Bronchial epithelial cell (primary cell): Measurements from ENCODE around the gene OR5M8. TPM values are rescaled to one million over a fixed set of nuclear protein-coding genes. Genes with fewer than 3 reads are reported as not detected.

Experiments used
- DNase-seq: peaks from one replicate; pipeline ENCODE4 v3.0.0-alpha.2; 2010; ENCODE audit warnings: low read depth
- FAIRE-seq: peaks from 2 replicates; lab custom pipeline; 2011; peaks lifted over from hg19 to GRCh38; lab: Jason Lieb, UNC
- H3K27me3 ChIP-seq: 2 replicates; pipeline ENCODE4 v1.5.1; 2011; ENCODE audit warnings: low read length; ENCODE audit not compliant: control insufficient read depth, insufficient read depth
- H3K36me3 ChIP-seq: 2 replicates; pipeline ENCODE4 v1.5.1; 2011; ENCODE audit warnings: low read length; ENCODE audit not compliant: control insufficient read depth, insufficient read depth
- H3K4me3 ChIP-seq: 2 replicates; pipeline ENCODE4 v1.5.1; 2011; ENCODE audit warnings: mild to moderate bottlenecking, low read depth, low read length, control low read depth
- total RNA-seq: library from RNA; depleted of rRNA; stranded (reverse); fragments of >200 nt; gene quantifications from 2 replicates; pipeline ENCODE4 v1.2.1, GENCODE V29; 2014
- TF ChIP-seq, protein P1 (sequence below): IDR thresholded peaks from 2 replicates; pipeline ENCODE4 v1.5.1; 2011; ENCODE audit warnings: mild to moderate bottlenecking, moderate library complexity, low read length, control low read depth, inconsistent platforms; ENCODE audit not compliant: insufficient read depth, severe bottlenecking

OR5M8 gene
- total RNA-seq, 1 donor from 2014 or later: not detected

DNA sequence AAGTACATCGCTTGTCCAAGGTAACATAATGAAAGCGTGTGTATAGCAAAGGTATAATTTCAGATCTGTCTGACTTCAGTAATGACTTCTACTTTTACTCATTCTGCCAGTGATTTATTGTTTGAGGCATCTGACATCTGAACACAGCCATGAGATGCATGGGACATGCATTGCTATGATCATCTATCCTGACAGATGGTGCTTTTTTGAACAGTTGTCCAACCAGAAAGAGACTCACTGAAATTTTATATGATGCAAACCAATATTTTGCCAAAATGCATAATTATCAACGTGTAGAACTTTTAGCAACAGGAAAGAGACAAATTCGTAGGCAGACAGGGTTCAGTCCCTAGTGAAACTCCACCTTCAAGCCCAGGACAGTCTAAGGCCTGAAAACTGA lies 37.6 kb downstream of the OR5M8 start:
- TF ChIP-seq, protein P1, sequence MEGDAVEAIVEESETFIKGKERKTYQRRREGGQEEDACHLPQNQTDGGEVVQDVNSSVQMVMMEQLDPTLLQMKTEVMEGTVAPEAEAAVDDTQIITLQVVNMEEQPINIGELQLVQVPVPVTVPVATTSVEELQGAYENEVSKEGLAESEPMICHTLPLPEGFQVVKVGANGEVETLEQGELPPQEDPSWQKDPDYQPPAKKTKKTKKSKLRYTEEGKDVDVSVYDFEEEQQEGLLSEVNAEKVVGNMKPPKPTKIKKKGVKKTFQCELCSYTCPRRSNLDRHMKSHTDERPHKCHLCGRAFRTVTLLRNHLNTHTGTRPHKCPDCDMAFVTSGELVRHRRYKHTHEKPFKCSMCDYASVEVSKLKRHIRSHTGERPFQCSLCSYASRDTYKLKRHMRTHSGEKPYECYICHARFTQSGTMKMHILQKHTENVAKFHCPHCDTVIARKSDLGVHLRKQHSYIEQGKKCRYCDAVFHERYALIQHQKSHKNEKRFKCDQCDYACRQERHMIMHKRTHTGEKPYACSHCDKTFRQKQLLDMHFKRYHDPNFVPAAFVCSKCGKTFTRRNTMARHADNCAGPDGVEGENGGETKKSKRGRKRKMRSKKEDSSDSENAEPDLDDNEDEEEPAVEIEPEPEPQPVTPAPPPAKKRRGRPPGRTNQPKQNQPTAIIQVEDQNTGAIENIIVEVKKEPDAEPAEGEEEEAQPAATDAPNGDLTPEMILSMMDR: no peak
- H3K4me3 ChIP-seq: no peak overlapping the region
- no peaks in the 10 kb centered on the region for H3K36me3 ChIP-seq
- FAIRE-seq (no peak), DNase-seq (no peak)
- no peaks in the 10 kb centered on the region for H3K27me3 ChIP-seq

Other genes starting within 250 kb of the OR5M8 start
- gene OR5T3, start 239.1 kb downstream of the OR5M8 start, total RNA-seq: not detected in 2 replicates
- gene OR5T1, start 217.2 kb downstream of the OR5M8 start, total RNA-seq: not detected in 2 replicates
- not detected in 2 replicates for gene OR8H1, start 199.1 kb downstream of the OR5M8 start, total RNA-seq
- gene OR8K3, start 176.2 kb downstream of the OR5M8 start, total RNA-seq: not detected in 2 replicates
- not detected in 2 replicates for gene OR8K1, start 145.3 kb downstream of the OR5M8 start, total RNA-seq
- not detected in 2 replicates for gene OR8J1, start 137.1 kb downstream of the OR5M8 start, total RNA-seq
- not detected in 2 replicates for gene OR8U1, start 115.7 kb downstream of the OR5M8 start, total RNA-seq
- not detected in 2 replicates for gene OR5AL1, start 78.7 kb downstream of the OR5M8 start, total RNA-seq
- not detected in 2 replicates for gene OR5M3, start 18.0 kb downstream of the OR5M8 start, total RNA-seq
- gene OR5M11, start 51.9 kb upstream of the OR5M8 start, total RNA-seq: not detected in 2 replicates
- not detected in 2 replicates for gene OR5M10, start 86.4 kb upstream of the OR5M8 start, total RNA-seq
- not detected in 2 replicates for gene OR5M1, start 123.5 kb upstream of the OR5M8 start, total RNA-seq
- gene OR5AP2, start 151.1 kb upstream of the OR5M8 start, total RNA-seq: not detected in 2 replicates
- gene OR5AR1, start 172.3 kb upstream of the OR5M8 start, total RNA-seq: not detected in 2 replicates
- gene OR9G1, start 207.7 kb upstream of the OR5M8 start, total RNA-seq: not detected in 2 replicates